HepG2 (cell line): Measurements from ENCODE around the gene STEAP1B. TPM values are rescaled to one million over a fixed set of nuclear protein-coding genes. Genes with fewer than 3 reads are reported as not detected.

Source experiments
- CENPX ChIP-seq: sonication (generic); formaldehyde crosslinking; IDR thresholded peaks from 2 replicates; pipeline ENCODE4 v1.9.0; 2021; ENCODE audit warnings: mild to moderate bottlenecking, missing genetic modification reagents, moderate library complexity
- FOXP1 ChIP-seq, 2 experiments: fragments of 450-650 bp in 1 of 2; IDR thresholded peaks; 2 replicates each; pipeline ENCODE4 v1.6.1; 2017 to 2018; ENCODE audit warnings: antibody characterized with exemption in 1 of 2
- HDAC6 ChIP-seq: fragments of 200-600 bp; sonication (generic); IDR thresholded peaks from 2 replicates; pipeline ENCODE4 v1.7.0; 2017; ENCODE audit warnings: mild to moderate bottlenecking, antibody characterized with exemption, low read length, low read depth
- KDM4B ChIP-seq: sonication (generic); formaldehyde crosslinking; IDR thresholded peaks from 2 replicates; pipeline ENCODE4 v1.4.0; 2020; ENCODE audit warnings: missing genetic modification reagents
- NFYC ChIP-seq: IDR thresholded peaks from 2 replicates; pipeline ENCODE4 v1.6.1; 2016; ENCODE audit warnings: missing genetic modification reagents, missing compliant biosample characterization
- NR2C2 ChIP-seq: sonication (generic); formaldehyde crosslinking; IDR thresholded peaks from 2 replicates; pipeline ENCODE4 v1.4.0; 2020; ENCODE audit warnings: missing genetic modification reagents, mild to moderate bottlenecking, moderate library complexity, borderline replicate concordance
- SALL2 ChIP-seq: sonication (generic); formaldehyde crosslinking; IDR thresholded peaks from 2 replicates; pipeline ENCODE4 v1.8.1; 2023; ENCODE audit warnings: mild to moderate bottlenecking, missing genetic modification reagents, inconsistent platforms
- SIX1 ChIP-seq: sonication (generic); formaldehyde crosslinking; IDR thresholded peaks from 2 replicates; pipeline ENCODE4 v1.4.0; 2020; ENCODE audit warnings: missing genetic modification reagents, borderline replicate concordance
- TBX3 ChIP-seq: fragments of 450-650 bp; IDR thresholded peaks from 2 replicates; pipeline ENCODE4 v1.6.1; 2017; ENCODE audit warnings: antibody characterized with exemption, mild to moderate bottlenecking, inconsistent platforms, borderline replicate concordance
- TEAD2 ChIP-seq: sonication (generic); formaldehyde crosslinking; IDR thresholded peaks from 2 replicates; pipeline ENCODE4 v1.9.0; 2021; ENCODE audit warnings: missing genetic modification reagents
- TMF1 ChIP-seq: sonication (generic); formaldehyde crosslinking; IDR thresholded peaks from 2 replicates; pipeline ENCODE4 v1.8.1; 2022; ENCODE audit warnings: low read depth, missing genetic modification reagents
- ZMAT3 ChIP-seq: sonication (generic); formaldehyde crosslinking; conservative IDR thresholded peaks from 2 replicates; pipeline ENCODE4 v1.7.0; 2021; ENCODE audit warnings: missing genetic modification reagents
- ZNF549 ChIP-seq: sonication (generic); formaldehyde crosslinking; IDR thresholded peaks from 2 replicates; pipeline ENCODE4 v1.5.0; 2020; ENCODE audit warnings: missing genetic modification reagents
- ZNF660 ChIP-seq: sonication (generic); formaldehyde crosslinking; IDR thresholded peaks from 2 replicates; pipeline ENCODE4 v1.5.1; 2020; ENCODE audit warnings: mild to moderate bottlenecking, low read depth, missing genetic modification reagents, borderline replicate concordance
- polyA plus RNA-seq, 8 experiments: library from polyadenylated mRNA; depleted of rRNA in 3 of 8; stranded (reverse) in 7 of 8; unstranded in 1 of 8; fragments of >200 nt; fragmentation: Illumina TruSeq in 4 of 8; extraction: Trizol in 4 of 8; gene quantifications; 2 replicates each; pipeline versions ENCODE4 v1.2.1 to v1.2.3, GENCODE V29; 2011 to 2016; ENCODE audit warnings: low read depth in 4 of 8, missing spikeins in 1 of 8, mixed read lengths in 1 of 8; ENCODE audit not compliant: insufficient read depth in 1 of 8
- total RNA-seq, 5 experiments: library from RNA; depleted of rRNA; stranded (reverse); fragments of >200 nt; fragmentation: Illumina TruSeq; extraction: Trizol; gene quantifications; 2 replicates each; pipeline ENCODE4 v1.2.3, GENCODE V29; 2016; ENCODE audit warnings: low read depth in 1 of 5
- TF ChIP-seq, protein P1 (sequence below), 2 experiments: fragments of 450-650 bp in 1 of 2; sonication (generic) in 1 of 2; formaldehyde crosslinking in 1 of 2; IDR thresholded peaks; 2 replicates each; pipeline versions ENCODE4 v1.6.1 to v1.8.0; 2016 to 2022; ENCODE audit warnings: antibody characterized with exemption in 1 of 2, mild to moderate bottlenecking in 1 of 2, missing genetic modification reagents in 1 of 2
- TF ChIP-seq, protein P2 (sequence below): sonication (generic); formaldehyde crosslinking; IDR thresholded peaks from 2 replicates; pipeline ENCODE4 v1.5.1; 2020; ENCODE audit warnings: mild to moderate bottlenecking, missing genetic modification reagents, moderate library complexity
- TF ChIP-seq, protein P3 (sequence below): sonication (generic); formaldehyde crosslinking; conservative IDR thresholded peaks from 2 replicates; pipeline ENCODE4 v1.8.0; 2022; ENCODE audit warnings: missing genetic modification reagents

The STEAP1B gene
- total and polyA plus RNA-seq, 2 of the 13 experiments (the other 11 are each of a cell fraction or from before 2014, with no cell fraction given), result not detected

DNA sequence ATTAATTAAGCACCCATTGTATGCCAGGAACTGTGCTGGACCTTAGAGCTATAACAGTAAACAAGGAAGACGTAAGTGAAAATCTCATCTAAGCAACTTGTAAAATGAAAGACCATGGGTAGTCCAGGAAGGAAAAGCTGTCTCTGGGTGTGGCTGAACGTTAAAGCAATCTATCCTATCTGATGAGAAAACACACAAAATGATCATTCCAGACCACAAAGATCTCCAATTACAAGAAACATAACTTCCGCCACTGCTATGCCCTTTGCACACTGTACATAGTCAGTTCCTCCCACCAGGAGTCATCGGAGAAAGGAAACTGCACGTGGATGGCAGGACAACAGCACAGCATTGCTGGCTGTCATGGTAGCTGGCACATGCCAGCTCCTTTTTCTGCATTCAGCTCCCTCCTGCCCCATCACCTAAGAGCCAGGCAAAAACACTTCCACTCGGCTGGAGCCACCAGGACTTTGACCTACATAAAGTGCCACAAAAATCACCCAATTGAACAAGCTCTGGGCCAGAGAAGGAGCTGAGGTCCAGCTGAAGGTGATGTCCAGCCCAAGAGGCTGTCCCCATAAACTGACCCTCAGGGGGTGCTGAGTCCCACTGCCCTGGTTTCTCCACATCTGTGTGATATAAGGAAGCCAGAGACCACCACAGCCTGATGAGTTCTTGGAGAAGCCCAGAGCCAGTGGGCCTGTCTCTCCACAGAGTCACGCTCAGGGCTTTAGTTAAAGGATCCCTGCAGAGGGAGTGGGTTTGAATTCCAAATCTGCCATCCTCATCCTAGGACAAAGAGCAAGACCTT, 56.4 kb downstream of the STEAP1B start (continued):
- TF ChIP-seq TEAD2 (CRISPR knock-in tag), result peak; percentile 56; the same call in 1 of the 2 replicates
- TF ChIP-seq, protein P1, sequence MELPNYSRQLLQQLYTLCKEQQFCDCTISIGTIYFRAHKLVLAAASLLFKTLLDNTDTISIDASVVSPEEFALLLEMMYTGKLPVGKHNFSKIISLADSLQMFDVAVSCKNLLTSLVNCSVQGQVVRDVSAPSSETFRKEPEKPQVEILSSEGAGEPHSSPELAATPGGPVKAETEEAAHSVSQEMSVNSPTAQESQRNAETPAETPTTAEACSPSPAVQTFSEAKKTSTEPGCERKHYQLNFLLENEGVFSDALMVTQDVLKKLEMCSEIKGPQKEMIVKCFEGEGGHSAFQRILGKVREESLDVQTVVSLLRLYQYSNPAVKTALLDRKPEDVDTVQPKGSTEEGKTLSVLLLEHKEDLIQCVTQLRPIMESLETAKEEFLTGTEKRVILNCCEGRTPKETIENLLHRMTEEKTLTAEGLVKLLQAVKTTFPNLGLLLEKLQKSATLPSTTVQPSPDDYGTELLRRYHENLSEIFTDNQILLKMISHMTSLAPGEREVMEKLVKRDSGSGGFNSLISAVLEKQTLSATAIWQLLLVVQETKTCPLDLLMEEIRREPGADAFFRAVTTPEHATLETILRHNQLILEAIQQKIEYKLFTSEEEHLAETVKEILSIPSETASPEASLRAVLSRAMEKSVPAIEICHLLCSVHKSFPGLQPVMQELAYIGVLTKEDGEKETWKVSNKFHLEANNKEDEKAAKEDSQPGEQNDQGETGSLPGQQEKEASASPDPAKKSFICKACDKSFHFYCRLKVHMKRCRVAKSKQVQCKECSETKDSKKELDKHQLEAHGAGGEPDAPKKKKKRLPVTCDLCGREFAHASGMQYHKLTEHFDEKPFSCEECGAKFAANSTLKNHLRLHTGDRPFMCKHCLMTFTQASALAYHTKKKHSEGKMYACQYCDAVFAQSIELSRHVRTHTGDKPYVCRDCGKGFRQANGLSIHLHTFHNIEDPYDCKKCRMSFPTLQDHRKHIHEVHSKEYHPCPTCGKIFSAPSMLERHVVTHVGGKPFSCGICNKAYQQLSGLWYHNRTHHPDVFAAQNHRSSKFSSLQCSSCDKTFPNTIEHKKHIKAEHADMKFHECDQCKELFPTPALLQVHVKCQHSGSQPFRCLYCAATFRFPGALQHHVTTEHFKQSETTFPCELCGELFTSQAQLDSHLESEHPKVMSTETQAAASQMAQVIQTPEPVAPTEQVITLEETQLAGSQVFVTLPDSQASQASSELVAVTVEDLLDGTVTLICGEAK (IDR thresholded peaks at IDR 0.05), result no peak
- TF ChIP-seq, protein P1 (CRISPR knock-in tag; IDR thresholded peaks at IDR 0.05), result peak; percentile 72
- TF ChIP-seq TBX3, result peak; percentile 54; the same call in 1 of the 2 replicates
- TF ChIP-seq TMF1 (CRISPR knock-in tag), result no peak
- peak; percentile 45; the same call in 1 of the 2 replicates for TF ChIP-seq NFYC (CRISPR knock-in tag)
- TF ChIP-seq, protein P2, sequence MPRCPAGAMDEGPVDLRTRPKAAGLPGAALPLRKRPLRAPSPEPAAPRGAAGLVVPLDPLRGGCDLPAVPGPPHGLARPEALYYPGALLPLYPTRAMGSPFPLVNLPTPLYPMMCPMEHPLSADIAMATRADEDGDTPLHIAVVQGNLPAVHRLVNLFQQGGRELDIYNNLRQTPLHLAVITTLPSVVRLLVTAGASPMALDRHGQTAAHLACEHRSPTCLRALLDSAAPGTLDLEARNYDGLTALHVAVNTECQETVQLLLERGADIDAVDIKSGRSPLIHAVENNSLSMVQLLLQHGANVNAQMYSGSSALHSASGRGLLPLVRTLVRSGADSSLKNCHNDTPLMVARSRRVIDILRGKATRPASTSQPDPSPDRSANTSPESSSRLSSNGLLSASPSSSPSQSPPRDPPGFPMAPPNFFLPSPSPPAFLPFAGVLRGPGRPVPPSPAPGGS (CRISPR knock-in tag), result no peak
- no peak for TF ChIP-seq HDAC6
- peak; percentile 62 for TF ChIP-seq NR2C2 (CRISPR knock-in tag)
- TF ChIP-seq ZNF549 (CRISPR knock-in tag), result no peak
- no peak for TF ChIP-seq FOXP1 (IDR thresholded peaks at IDR 0.05)
- TF ChIP-seq FOXP1 (CRISPR knock-in tag; IDR thresholded peaks at IDR 0.05), result peak; percentile 87
- no peak for TF ChIP-seq CENPX (CRISPR knock-in tag)
- TF ChIP-seq ZMAT3 (CRISPR knock-in tag), result peak; percentile 89
- TF ChIP-seq SIX1 (CRISPR knock-in tag), result peak; percentile 94
- TF ChIP-seq SALL2, result no peak
- no peak for TF ChIP-seq ZNF660 (CRISPR knock-in tag)
- no peak for TF ChIP-seq KDM4B (CRISPR knock-in tag)
- TF ChIP-seq, protein P3, sequence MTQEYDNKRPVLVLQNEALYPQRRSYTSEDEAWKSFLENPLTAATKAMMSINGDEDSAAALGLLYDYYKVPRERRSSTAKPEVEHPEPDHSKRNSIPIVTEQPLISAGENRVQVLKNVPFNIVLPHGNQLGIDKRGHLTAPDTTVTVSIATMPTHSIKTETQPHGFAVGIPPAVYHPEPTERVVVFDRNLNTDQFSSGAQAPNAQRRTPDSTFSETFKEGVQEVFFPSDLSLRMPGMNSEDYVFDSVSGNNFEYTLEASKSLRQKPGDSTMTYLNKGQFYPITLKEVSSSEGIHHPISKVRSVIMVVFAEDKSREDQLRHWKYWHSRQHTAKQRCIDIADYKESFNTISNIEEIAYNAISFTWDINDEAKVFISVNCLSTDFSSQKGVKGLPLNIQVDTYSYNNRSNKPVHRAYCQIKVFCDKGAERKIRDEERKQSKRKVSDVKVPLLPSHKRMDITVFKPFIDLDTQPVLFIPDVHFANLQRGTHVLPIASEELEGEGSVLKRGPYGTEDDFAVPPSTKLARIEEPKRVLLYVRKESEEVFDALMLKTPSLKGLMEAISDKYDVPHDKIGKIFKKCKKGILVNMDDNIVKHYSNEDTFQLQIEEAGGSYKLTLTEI, result no peak
